KMS-11 (cell line): ENCODE data around the gene STX8.

Experiments used
- H2AFZ ChIP-seq: fragments of 200-600 bp; sonication (generic); 2 replicates; pipeline ENCODE4 v1.6.1; 2016; ENCODE audit warnings: antibody characterized with exemption, mixed run types, low read depth
- H3K27ac ChIP-seq: fragments of 200-600 bp; sonication (generic); 2 replicates; pipeline ENCODE4 v1.6.1; 2016; ENCODE audit warnings: mild to moderate bottlenecking, mixed run types
- H3K27me3 ChIP-seq: fragments of 200-600 bp; sonication (generic); 2 replicates; pipeline ENCODE4 v1.6.1; 2017; ENCODE audit warnings: mild to moderate bottlenecking, low read depth, mixed run types, moderate library complexity; ENCODE audit not compliant: insufficient read depth
- H3K36me3 ChIP-seq: fragments of 200-600 bp; sonication (generic); 2 replicates; pipeline ENCODE4 v1.6.1; 2017; ENCODE audit warnings: mild to moderate bottlenecking, mixed run types; ENCODE audit not compliant: insufficient read depth
- H3K4me1 ChIP-seq: fragments of 200-600 bp; sonication (generic); 2 replicates; pipeline ENCODE4 v1.6.1; 2016; ENCODE audit warnings: mild to moderate bottlenecking, low read depth, mixed run types; ENCODE audit not compliant: poor library complexity, severe bottlenecking
- H3K4me2 ChIP-seq: fragments of 200-600 bp; sonication (generic); 2 replicates; pipeline ENCODE4 v1.7.0; 2016; ENCODE audit warnings: mild to moderate bottlenecking, mixed run types
- H3K4me3 ChIP-seq: fragments of 200-600 bp; sonication (generic); IDR thresholded peaks from 2 replicates; pipeline ENCODE4 v1.6.1; 2017; ENCODE audit warnings: low read depth, low read length, mixed read lengths; ENCODE audit not compliant: insufficient read depth
- H3K79me2 ChIP-seq: fragments of 200-600 bp; sonication (generic); 2 replicates; pipeline ENCODE4 v1.6.1; 2016; ENCODE audit warnings: low read depth, mixed run types; ENCODE audit not compliant: insufficient read depth
- H3K9ac ChIP-seq: fragments of 200-600 bp; sonication (generic); 2 replicates; pipeline ENCODE4 v1.6.1; 2016; ENCODE audit warnings: mild to moderate bottlenecking, mixed run types
- H4K20me1 ChIP-seq: fragments of 200-600 bp; sonication (generic); 2 replicates; pipeline ENCODE4 v1.6.1; 2016; ENCODE audit warnings: mild to moderate bottlenecking, mixed run types; ENCODE audit not compliant: insufficient read depth
- TF ChIP-seq, protein P1 (sequence below): fragments of 200-600 bp; sonication (generic); conservative IDR thresholded peaks from 2 replicates; pipeline ENCODE4 v1.6.1; 2017; ENCODE audit warnings: low read depth, mild to moderate bottlenecking, antibody characterized with exemption, low read length, moderate library complexity, mixed read lengths

Gene STX8

DNA sequence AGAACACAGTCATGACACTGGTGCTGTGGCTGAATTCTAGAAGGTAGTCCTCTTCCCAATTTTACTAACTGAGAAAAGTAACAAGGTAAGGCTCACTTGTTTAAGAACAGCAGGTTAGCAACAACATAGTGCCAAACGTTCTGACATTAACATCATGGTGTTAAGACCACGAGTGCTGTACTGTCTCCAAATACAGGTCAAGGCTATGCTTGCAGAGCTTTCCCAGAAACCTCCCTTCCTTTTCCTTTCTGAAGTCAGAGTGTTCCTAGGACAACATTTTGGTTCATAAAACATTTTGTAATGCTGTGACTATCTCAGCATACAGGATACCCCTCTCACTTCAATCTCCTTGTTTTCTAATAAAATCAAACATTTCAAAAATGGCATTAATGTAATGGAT lies 144.0 kb downstream of the STX8 start:
- no peak overlapping the region for H3K4me2 ChIP-seq
- no peak overlapping the region for H3K9ac ChIP-seq
- H3K27ac ChIP-seq, result no peak overlapping the region
- H3K4me3 ChIP-seq, result no peak overlapping the region
- TF ChIP-seq, protein P1, sequence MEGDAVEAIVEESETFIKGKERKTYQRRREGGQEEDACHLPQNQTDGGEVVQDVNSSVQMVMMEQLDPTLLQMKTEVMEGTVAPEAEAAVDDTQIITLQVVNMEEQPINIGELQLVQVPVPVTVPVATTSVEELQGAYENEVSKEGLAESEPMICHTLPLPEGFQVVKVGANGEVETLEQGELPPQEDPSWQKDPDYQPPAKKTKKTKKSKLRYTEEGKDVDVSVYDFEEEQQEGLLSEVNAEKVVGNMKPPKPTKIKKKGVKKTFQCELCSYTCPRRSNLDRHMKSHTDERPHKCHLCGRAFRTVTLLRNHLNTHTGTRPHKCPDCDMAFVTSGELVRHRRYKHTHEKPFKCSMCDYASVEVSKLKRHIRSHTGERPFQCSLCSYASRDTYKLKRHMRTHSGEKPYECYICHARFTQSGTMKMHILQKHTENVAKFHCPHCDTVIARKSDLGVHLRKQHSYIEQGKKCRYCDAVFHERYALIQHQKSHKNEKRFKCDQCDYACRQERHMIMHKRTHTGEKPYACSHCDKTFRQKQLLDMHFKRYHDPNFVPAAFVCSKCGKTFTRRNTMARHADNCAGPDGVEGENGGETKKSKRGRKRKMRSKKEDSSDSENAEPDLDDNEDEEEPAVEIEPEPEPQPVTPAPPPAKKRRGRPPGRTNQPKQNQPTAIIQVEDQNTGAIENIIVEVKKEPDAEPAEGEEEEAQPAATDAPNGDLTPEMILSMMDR, result no peak
- no peaks in the 10 kb centered on the region for H3K79me2 ChIP-seq
- no peaks in the 10 kb centered on the region for H4K20me1 ChIP-seq
- H3K4me1 ChIP-seq, result peaks cover 10% of the 10 kb centered on the region
- H3K27me3 ChIP-seq, result no peaks in the 10 kb centered on the region
- no peaks in the 10 kb centered on the region for H3K36me3 ChIP-seq
- H2AFZ ChIP-seq, result no peak overlapping the region

DNA sequence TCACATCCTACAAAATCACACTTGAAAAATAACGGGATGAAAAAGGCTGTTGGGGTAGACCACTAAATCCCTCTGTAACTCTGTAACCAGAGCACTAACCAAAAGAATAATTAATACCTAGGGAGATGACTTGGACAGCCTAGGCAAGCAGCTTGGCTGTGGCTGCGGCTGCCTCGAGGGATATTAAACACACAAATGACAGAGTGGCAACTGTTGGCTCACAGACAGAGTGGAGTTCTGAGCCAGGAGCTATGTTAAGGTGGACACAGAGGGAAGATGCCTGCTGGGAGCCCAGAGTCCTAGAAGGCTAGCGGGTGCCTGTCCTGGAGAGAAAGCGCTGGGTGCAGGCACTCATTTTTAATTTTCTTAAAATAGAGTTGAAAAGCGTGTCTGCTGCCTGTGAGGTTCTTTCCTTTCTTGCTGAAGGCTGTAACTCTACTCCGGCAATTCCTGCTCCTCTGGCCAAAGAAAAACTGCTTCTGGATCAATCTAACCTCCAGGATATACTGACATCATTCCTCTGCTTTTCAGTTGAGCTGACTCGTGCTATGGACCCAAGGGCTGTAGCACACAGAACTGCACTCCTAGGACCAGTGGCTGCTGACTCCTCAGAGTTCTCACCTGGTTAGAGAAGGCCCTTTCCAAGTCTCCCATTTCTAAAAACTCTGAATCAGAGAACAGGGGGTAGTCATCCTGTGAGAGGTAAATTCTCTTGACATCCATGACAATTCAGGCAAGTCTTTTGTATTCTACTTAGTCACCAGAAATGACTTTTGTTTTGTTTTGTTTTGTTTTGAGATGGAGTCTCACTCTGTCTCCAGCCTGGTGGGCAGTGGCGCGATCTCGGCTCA lies 147.9 kb downstream of the STX8 start:
- no peak overlapping the region for H2AFZ ChIP-seq
- no peak overlapping the region for H3K4me3 ChIP-seq
- H3K36me3 ChIP-seq, result no peaks in the 10 kb centered on the region
- no peaks in the 10 kb centered on the region for H3K79me2 ChIP-seq
- peaks cover 7% of the 10 kb centered on the region for H3K4me1 ChIP-seq
- H4K20me1 ChIP-seq, result no peaks in the 10 kb centered on the region
- TF ChIP-seq, protein P1, result no peak
- H3K4me2 ChIP-seq, result no peak overlapping the region
- no peak overlapping the region for H3K9ac ChIP-seq
- no peaks in the 10 kb centered on the region for H3K27me3 ChIP-seq
- H3K27ac ChIP-seq, result no peak overlapping the region

DNA sequence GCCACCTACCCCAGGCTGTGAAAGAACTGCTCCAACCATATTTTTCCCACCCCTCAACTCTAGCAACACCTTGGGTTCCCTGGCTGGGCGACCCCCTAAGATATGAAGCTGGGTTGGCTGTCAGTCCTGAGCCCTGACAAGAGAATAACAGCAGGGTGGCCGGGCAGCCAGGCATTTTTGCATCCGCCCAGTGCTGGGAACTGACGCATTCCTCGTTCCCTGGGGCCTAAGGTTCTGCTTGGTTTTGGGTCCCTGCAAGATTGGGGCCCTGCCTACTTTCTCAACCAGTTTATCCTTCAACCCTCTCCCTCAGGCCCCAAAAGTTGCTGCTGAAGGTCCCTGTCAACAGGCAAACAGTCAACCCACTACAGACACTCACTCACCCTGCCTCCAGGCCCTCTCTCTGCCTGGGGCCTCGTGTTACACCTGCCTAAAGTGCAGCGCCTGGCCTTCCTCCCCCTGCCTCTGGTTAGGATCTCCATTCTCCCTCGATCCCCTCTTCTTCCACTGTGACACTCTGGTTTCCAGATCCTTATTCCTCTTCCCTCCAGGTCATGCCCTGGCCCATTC lies 151.5 kb downstream of the STX8 start:
- TF ChIP-seq, protein P1, result no peak
- no peaks in the 10 kb centered on the region for H4K20me1 ChIP-seq
- H3K27ac ChIP-seq, result no peak overlapping the region

DNA sequence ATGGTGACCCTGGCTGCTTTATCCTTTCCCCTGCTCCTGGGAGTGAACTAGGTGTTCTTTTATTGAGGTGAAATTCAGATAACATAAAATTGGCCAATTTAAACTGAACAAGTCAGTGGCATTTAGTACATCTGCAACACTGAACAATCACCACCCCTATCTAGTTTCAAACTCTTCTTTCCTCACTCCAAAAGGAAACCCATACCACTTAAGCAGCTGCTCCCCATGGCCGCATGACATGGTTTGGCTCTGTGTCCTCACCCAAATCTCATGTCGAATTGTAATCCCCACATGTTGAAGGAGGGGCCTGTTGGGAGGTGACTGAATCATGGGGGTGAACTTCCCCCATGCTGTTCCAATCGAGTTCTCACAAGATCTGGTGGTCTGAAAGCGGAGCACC lies 154.1 kb downstream of the STX8 start:
- no peaks in the 10 kb centered on the region for H3K79me2 ChIP-seq
- no peak overlapping the region for H3K9ac ChIP-seq
- no peaks in the 10 kb centered on the region for H3K27me3 ChIP-seq

More for the DNA sequence above, 151.5 kb downstream of the STX8 start:
- H3K27me3 ChIP-seq, result no peaks in the 10 kb centered on the region
- H3K9ac ChIP-seq, result no peak overlapping the region
- H3K36me3 ChIP-seq, result no peaks in the 10 kb centered on the region
- H2AFZ ChIP-seq, result no peak overlapping the region
- no peak overlapping the region for H3K4me3 ChIP-seq
- no peaks in the 10 kb centered on the region for H3K79me2 ChIP-seq
- no peaks in the 10 kb centered on the region for H3K4me1 ChIP-seq
- no peak overlapping the region for H3K4me2 ChIP-seq

More for the DNA sequence above, 154.1 kb downstream of the STX8 start:
- Histone ChIP-seq H3K27ac (no peak overlapping the region), H3K4me2 (no peak overlapping the region), H4K20me1 (no peaks in the 10 kb centered on the region), H3K4me1 (no peaks in the 10 kb centered on the region), H3K4me3 (no peak overlapping the region), H3K36me3 (no peaks in the 10 kb centered on the region), H2AFZ (no peak overlapping the region)
- TF ChIP-seq, protein P1, result no peak
